Prostate gland (tissue), 2 donors: Measurements from ENCODE around the gene PMS1. TPM values are rescaled to one million over a fixed set of nuclear protein-coding genes. Genes with fewer than 3 reads are reported as not detected.
A peak's percentile ranks its signal among the peaks of the same experiment; 100 is the strongest.

ENCODE experiments used
- DNase-seq: peaks from one replicate; pipeline ENCODE4 v3.0.0-alpha.2; 2019; ENCODE audit warnings: low spot score
- H3K27ac ChIP-seq, 2 donors: fragments of 200-600 bp; sonication (generic); 2 replicates each; pipeline ENCODE4 v1.5.1; 2017 to 2019
- H3K27me3 ChIP-seq: fragments of 200-600 bp; sonication (generic); replicated peaks from 2 replicates; pipeline ENCODE4 v1.5.1; 2019; ENCODE audit not compliant: insufficient read depth
- H3K36me3 ChIP-seq, 2 donors: fragments of 200-600 bp; sonication (generic); 1 replicate in 1 of 2; 2 replicates in 1 of 2; pipeline versions ENCODE4 v1.5.1 to v1.8.1; 2017 to 2019
- H3K4me1 ChIP-seq: fragments of 200-600 bp; sonication (generic); replicated peaks from 2 replicates; pipeline ENCODE4 v1.5.1; 2019
- H3K4me3 ChIP-seq, 2 donors: fragments of 200-600 bp; sonication (generic); 2 replicates each; pipeline ENCODE4 v1.5.1; 2017 to 2019
- H3K9me3 ChIP-seq: fragments of 200-600 bp; sonication (generic); 2 replicates; pipeline ENCODE4 v1.5.1; 2017
- POLR2A ChIP-seq: fragments of 450-650 bp; IDR thresholded peaks from one replicate; pipeline ENCODE4 v1.6.1; 2016; ENCODE audit warnings: antibody characterized with exemption, mild to moderate bottlenecking
- POLR2AphosphoS5 ChIP-seq: sonication (generic); formaldehyde crosslinking; IDR thresholded peaks from one replicate; pipeline ENCODE4 v1.6.1; 2017; ENCODE audit warnings: antibody characterized with exemption
- WGBS: methylation state at CpG from one replicate; pipeline ENCODE4 v1.1.5; 2018; 5-methylcytosine and 5-hydroxymethylcytosine counted together
- intact Hi-C: fragments of 100-400 bp; cut with DNase I; formaldehyde crosslinking; loops from one replicate; pipeline ENCODE4 v1.14.2; 2022
- total RNA-seq, 2 donors: library from RNA; depleted of rRNA; stranded (reverse); fragments of >200 nt; gene quantifications; one replicate each; pipeline ENCODE4 v1.1.0, GENCODE V29; 2016
- TF ChIP-seq, protein P1 (sequence below), 4 experiments: fragments of 200-600 bp in 2 of 4; fragments of 450-650 bp in 2 of 4; sonication (generic) in 2 of 4; IDR thresholded peaks; 1 replicate in 3 of 4; 2 replicates in 1 of 4; pipeline ENCODE4 v1.5.1; 2016 to 2019; ENCODE audit warnings: antibody characterized with exemption in 4 of 4, mild to moderate bottlenecking in 2 of 4, moderate library complexity in 2 of 4

PMS1 gene
- total RNA-seq, 2 donors from 2014 or later, result 22.3 to 23.8 TPM

DNA sequence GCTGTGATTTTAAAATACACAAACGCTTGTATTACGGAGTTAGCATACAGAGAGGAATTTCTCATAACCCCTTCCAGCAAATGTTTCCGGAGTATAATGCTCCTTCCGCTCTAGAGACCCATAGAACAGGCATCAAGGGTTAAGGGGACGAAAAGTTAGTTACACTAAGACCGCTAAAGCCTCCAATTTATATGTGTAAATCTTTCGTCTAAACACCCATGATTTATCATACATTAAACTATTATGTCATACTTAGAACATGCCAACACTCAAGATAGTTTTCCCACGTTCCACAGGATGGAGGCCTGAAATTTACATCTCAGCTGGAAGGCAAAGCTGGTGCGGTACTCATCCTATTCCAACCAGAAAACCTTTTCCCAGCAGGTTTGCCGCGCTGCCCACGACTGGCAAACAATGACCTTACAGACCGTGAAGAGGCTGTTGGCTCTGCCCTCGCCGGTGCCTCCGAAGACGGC, 761 bp upstream of the PMS1 start:
- intact Hi-C loops, result loop anchor here (10.0 kb wide), 1 partner anchor 531 kb away; the partner anchor contains the start of gene HIBCH
- Histone ChIP-seq H3K27me3 (no peaks in the 10 kb centered on the region), H3K4me1 (no peaks in the 10 kb centered on the region), H3K9me3 (no peaks in the 10 kb centered on the region), H3K4me3 (peak overlapping the region; percentile 78 to 80), H3K36me3 (no peaks in the 10 kb centered on the region), H3K27ac (peak overlapping the region; percentile 94 to 96)
- under 1% methylated on average over 16 of the region's 17 CpGs for WGBS
- no peak for DNase-seq
- TF ChIP-seq POLR2A (no peak), POLR2AphosphoS5 (no peak)
- TF ChIP-seq, protein P1, sequence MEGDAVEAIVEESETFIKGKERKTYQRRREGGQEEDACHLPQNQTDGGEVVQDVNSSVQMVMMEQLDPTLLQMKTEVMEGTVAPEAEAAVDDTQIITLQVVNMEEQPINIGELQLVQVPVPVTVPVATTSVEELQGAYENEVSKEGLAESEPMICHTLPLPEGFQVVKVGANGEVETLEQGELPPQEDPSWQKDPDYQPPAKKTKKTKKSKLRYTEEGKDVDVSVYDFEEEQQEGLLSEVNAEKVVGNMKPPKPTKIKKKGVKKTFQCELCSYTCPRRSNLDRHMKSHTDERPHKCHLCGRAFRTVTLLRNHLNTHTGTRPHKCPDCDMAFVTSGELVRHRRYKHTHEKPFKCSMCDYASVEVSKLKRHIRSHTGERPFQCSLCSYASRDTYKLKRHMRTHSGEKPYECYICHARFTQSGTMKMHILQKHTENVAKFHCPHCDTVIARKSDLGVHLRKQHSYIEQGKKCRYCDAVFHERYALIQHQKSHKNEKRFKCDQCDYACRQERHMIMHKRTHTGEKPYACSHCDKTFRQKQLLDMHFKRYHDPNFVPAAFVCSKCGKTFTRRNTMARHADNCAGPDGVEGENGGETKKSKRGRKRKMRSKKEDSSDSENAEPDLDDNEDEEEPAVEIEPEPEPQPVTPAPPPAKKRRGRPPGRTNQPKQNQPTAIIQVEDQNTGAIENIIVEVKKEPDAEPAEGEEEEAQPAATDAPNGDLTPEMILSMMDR (IDR thresholded peaks at IDR 0.05), result no peak

DNA sequence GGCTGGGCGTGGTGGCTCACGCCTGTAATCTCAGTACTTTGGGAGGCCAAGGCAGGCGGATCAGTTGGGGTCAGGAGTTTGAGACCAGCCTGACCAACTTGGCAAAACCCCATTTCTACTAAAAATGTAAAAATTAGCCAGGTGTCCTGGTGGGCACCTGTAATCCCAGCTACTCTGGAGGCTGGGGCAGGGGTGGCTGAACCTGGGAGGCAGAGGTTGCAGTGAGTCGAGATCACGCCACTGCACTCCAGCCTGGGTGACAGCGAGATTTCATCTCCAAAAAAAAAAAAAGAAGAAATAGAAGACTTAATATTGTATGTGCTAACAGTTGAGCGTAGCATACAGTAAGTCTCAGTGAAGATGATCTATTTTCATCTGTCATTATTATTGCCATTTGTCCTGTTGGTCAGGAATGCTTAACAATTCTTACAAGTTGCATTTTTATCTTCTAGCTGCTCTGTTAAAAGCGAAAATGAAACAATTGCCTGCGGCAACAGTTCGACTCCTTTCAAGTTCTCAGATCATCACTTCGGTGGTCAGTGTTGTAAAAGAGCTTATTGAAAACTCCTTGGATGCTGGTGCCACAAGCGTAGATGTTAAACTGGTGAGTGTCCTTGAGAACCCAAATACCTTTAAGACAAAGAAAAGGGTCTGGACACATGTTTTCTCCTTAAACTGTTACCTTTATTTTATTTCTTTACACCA, 7.2 kb downstream of the PMS1 start:
- Histone ChIP-seq H3K9me3 (no peaks in the 10 kb centered on the region), H3K36me3 (no peaks in the 10 kb centered on the region), H3K4me3 (no peak overlapping the region), H3K27me3 (no peaks in the 10 kb centered on the region), H3K27ac (no peak overlapping the region), H3K4me1 (no peaks in the 10 kb centered on the region)
- 91% methylated on average over 12 of the region's 12 CpGs for WGBS
- TF ChIP-seq, protein P1 (IDR thresholded peaks at IDR 0.05), result no peak
- no peak for TF ChIP-seq POLR2A
- no peak for TF ChIP-seq POLR2AphosphoS5
- DNase-seq, result no peak
- intact Hi-C loops, result no loop called here

- TF ChIP-seq, protein P1 (IDR thresholded peaks at IDR 0.05), result no peak
- no peak for TF ChIP-seq POLR2A
- no peak for TF ChIP-seq POLR2AphosphoS5
- H3K36me3 ChIP-seq, result no peaks in the 10 kb centered on the region
Measured at GRCh38 chr2:189794310-189794709, 10.1 kb downstream of the PMS1 start.

DNA sequence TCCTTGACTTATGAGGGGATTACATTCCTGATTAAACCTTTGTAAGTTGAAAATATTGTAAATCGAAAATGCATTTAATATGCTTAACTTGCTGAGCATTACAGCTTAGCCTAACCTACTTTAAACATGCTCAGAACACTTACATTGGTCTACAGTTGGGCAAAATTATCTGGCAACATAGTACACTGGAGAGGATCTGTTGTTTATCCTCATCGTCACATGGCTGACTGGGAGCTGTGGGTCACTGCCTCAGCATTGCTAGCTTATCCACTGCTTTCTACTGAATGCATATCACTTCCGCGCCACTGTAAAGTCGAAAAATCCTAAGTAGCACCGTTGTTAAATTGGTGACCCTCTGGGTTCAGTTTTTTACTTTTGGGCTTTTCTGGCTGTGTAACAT, 13.7 kb downstream of the PMS1 start:
- no peak for DNase-seq
- 79% methylated on average over 6 of the region's 6 CpGs for WGBS
- Histone ChIP-seq H3K27me3 (no peaks in the 10 kb centered on the region), H3K36me3 (no peaks in the 10 kb centered on the region), H3K4me3 (no peak overlapping the region), H3K9me3 (no peaks in the 10 kb centered on the region), H3K27ac (no peak overlapping the region), H3K4me1 (no peaks in the 10 kb centered on the region)
- intact Hi-C loops, result loop anchor here (2.0 kb wide), 1 partner anchor 273 kb away; no protein-coding TSS in a partner anchor
- TF ChIP-seq POLR2A (no peak), POLR2AphosphoS5 (no peak)
- TF ChIP-seq, protein P1 (IDR thresholded peaks at IDR 0.05), result no peak

More at GRCh38 chr2:189794310-189794709, 10.1 kb downstream of the PMS1 start:
- H3K27me3 ChIP-seq, result no peaks in the 10 kb centered on the region
- no peak overlapping the region for H3K27ac ChIP-seq
- no peaks in the 10 kb centered on the region for H3K4me1 ChIP-seq
- no peaks in the 10 kb centered on the region for H3K9me3 ChIP-seq
- no peak for DNase-seq
- WGBS, result 100% methylated on average over 1 of the region's 1 CpG
- H3K4me3 ChIP-seq, result no peak overlapping the region
- intact Hi-C loops, result no loop called here
